IMR-90 (cell line): ENCODE results near the gene UTP18. TPM values are rescaled to one million over a fixed set of nuclear protein-coding genes. Genes with fewer than 3 reads are reported as not detected.

Source experiments
- ATAC-seq: fragments of 200-7000 bp; cut with Tn5 transposase; 2 replicates; pipeline ENCODE4 v1.9.1; 2020; ENCODE audit warnings: low read depth, mild to moderate bottlenecking, moderate library complexity
- BruUV-seq: library from RNA; stranded (reverse); fragments of 400-500 nt; replicated peaks from 2 replicates; lab custom pipeline; 2021; lab: Mats Ljungman, UMichigan
- CTCF ChIA-PET: fragments of 300-600 bp; formaldehyde crosslinking; extraction: SDS; loops from one replicate; lab custom pipeline; 2021; ENCODE audit warnings: antibody characterized with exemption; lab: Yijun Ruan, JAX
- POLR2A ChIA-PET: fragments of 300-600 bp; sonication (Branson Sonifier 250); formaldehyde crosslinking; loops from one replicate; lab custom pipeline; 2022; ENCODE audit warnings: antibody characterized with exemption; ENCODE audit not compliant: unreplicated experiment; lab: Charles Lee
- DNase-seq: peaks from one replicate; pipeline ENCODE4 v3.0.0; 2013
- H2AFZ ChIP-seq: replicated peaks from 2 replicates; pipeline ENCODE3; 2013; ENCODE audit warnings: low read length, mild to moderate bottlenecking; ENCODE audit not compliant: poor library complexity
- H2AK5ac ChIP-seq: 2 replicates; pipeline ENCODE4 v1.6.1; 2013; ENCODE audit warnings: low read depth, low read length, inconsistent platforms
- H2AK9ac ChIP-seq: replicated peaks from 2 replicates; pipeline ENCODE3; 2013; ENCODE audit warnings: mild to moderate bottlenecking, low read depth, low read length, moderate library complexity; ENCODE audit not compliant: poor library complexity
- H2BK120ac ChIP-seq: 2 replicates; pipeline ENCODE4 v1.6.1; 2013; ENCODE audit warnings: low read depth, low read length, inconsistent platforms
- H2BK15ac ChIP-seq: 3 replicates; pipeline ENCODE4 v1.6.1; 2013; ENCODE audit warnings: low read depth, low read length, inconsistent platforms
- H2BK20ac ChIP-seq: 2 replicates; pipeline ENCODE4 v1.6.1; 2013; ENCODE audit warnings: low read depth, mild to moderate bottlenecking, inconsistent platforms, low read length, moderate library complexity
- H2BK5ac ChIP-seq: 2 replicates; pipeline ENCODE4 v1.6.1; 2013; ENCODE audit warnings: mild to moderate bottlenecking, low read depth, low read length, inconsistent platforms; ENCODE audit not compliant: poor library complexity, severe bottlenecking
- H3K14ac ChIP-seq: replicated peaks from 2 replicates; pipeline ENCODE4 v1.6.1; 2013; ENCODE audit warnings: low read depth, low read length, inconsistent platforms
- H3K18ac ChIP-seq: 2 replicates; pipeline ENCODE4 v1.6.1; 2013; ENCODE audit warnings: low read depth, low read length, control low read depth
- H3K23ac ChIP-seq: 2 replicates; pipeline ENCODE4 v1.6.1; 2013; ENCODE audit warnings: low read depth, low read length, inconsistent platforms
- H3K27ac ChIP-seq: 2 replicates; pipeline ENCODE4 v1.5.1; 2013; ENCODE audit warnings: mild to moderate bottlenecking, control low read depth, low read length; ENCODE audit not compliant: insufficient read depth
- H3K27me3 ChIP-seq: 2 replicates; pipeline ENCODE4 v1.6.1; 2013; ENCODE audit warnings: low read length; ENCODE audit not compliant: control insufficient read depth, insufficient read depth
- H3K36me3 ChIP-seq: 2 replicates; pipeline ENCODE4 v1.6.1; 2013; ENCODE audit warnings: low read length, mixed read lengths; ENCODE audit not compliant: control insufficient read depth, insufficient read depth
- H3K4ac ChIP-seq: 2 replicates; pipeline ENCODE4 v1.6.1; 2013; ENCODE audit warnings: low read depth, low read length, inconsistent platforms
- H3K4me1 ChIP-seq: 2 replicates; pipeline ENCODE4 v1.6.1; 2013; ENCODE audit warnings: low read length, mixed read lengths; ENCODE audit not compliant: control insufficient read depth, insufficient read depth
- H3K4me2 ChIP-seq: 2 replicates; pipeline ENCODE4 v1.6.1; 2013; ENCODE audit warnings: low read depth, mild to moderate bottlenecking, control low read depth, low read length, moderate library complexity
- H3K4me3 ChIP-seq: 2 replicates; pipeline ENCODE4 v1.5.1; 2013; ENCODE audit warnings: low read depth, mild to moderate bottlenecking, control low read depth, low read length, moderate library complexity; ENCODE audit not compliant: insufficient read depth
- H3K56ac ChIP-seq: 2 replicates; pipeline ENCODE4 v1.6.1; 2013; ENCODE audit warnings: low read length, inconsistent platforms; ENCODE audit not compliant: insufficient read depth; ENCODE audit errors: extremely low read depth
- H3K79me1 ChIP-seq, 2 experiments: 2 replicates each; pipeline ENCODE4 v1.6.1; 2013; ENCODE audit warnings: low read length in 2 of 2, inconsistent platforms in 1 of 2, low read depth in 1 of 2
- H3K9ac ChIP-seq: 2 replicates; pipeline ENCODE4 v1.6.1; 2013; ENCODE audit warnings: low read depth, low read length, control low read depth
- H3K9me1 ChIP-seq: 2 replicates; pipeline ENCODE4 v1.6.1; 2013; ENCODE audit warnings: low read length, inconsistent platforms; ENCODE audit not compliant: insufficient read depth
- H3K9me3 ChIP-seq: 2 replicates; pipeline ENCODE4 v1.6.1; 2013; ENCODE audit warnings: low read length; ENCODE audit not compliant: control insufficient read depth, insufficient read depth
- H4K20me1 ChIP-seq: 2 replicates; pipeline ENCODE4 v1.6.1; 2013; ENCODE audit warnings: low read length, inconsistent platforms; ENCODE audit not compliant: insufficient read depth
- H4K5ac ChIP-seq: 2 replicates; pipeline ENCODE4 v1.6.1; 2013; ENCODE audit warnings: mild to moderate bottlenecking, low read depth, low read length, control low read depth
- H4K8ac ChIP-seq, 2 experiments: 2 replicates each; pipeline ENCODE4 v1.6.1; 2013; ENCODE audit warnings: low read depth in 2 of 2, low read length in 2 of 2, control low read depth in 1 of 2, inconsistent platforms in 1 of 2
- H4K91ac ChIP-seq: 2 replicates; pipeline ENCODE4 v1.6.1; 2013; ENCODE audit warnings: low read depth, low read length, inconsistent platforms; ENCODE audit not compliant: insufficient read depth
- BHLHE40 ChIP-seq: fragments of 150-350 bp; IDR thresholded peaks from 2 replicates; pipeline ENCODE4 v1.6.1; 2016; ENCODE audit warnings: mild to moderate bottlenecking, low read depth, low read length
- NFE2L2 ChIP-seq: fragments of 150-350 bp; IDR thresholded peaks from 2 replicates; pipeline ENCODE4 v1.6.1; 2016; ENCODE audit warnings: low read depth, mild to moderate bottlenecking, low read length
- POLR2A ChIP-seq: IDR thresholded peaks from 2 replicates; pipeline ENCODE4 v1.6.1; 2012; ENCODE audit warnings: mild to moderate bottlenecking, low read depth, low read length
- RAD21 ChIP-seq: IDR thresholded peaks from 2 replicates; pipeline ENCODE4 v1.6.1; 2012; ENCODE audit warnings: low read length, improper control_type of control experiment
- RCOR1 ChIP-seq: IDR thresholded peaks from 2 replicates; pipeline ENCODE4 v1.6.1; 2012; ENCODE audit warnings: mild to moderate bottlenecking, low read length, improper control_type of control experiment; ENCODE audit not compliant: insufficient replicate concordance
- RFX5 ChIP-seq: IDR thresholded peaks from 2 replicates; pipeline ENCODE4 v1.8.0; 2012; ENCODE audit warnings: low read depth, mild to moderate bottlenecking, low read length, moderate library complexity
- SMC3 ChIP-seq: fragments of 150-350 bp; IDR thresholded peaks from 2 replicates; pipeline ENCODE4 v1.6.1; 2016; ENCODE audit warnings: low read depth, mild to moderate bottlenecking, antibody characterized with exemption, low read length, moderate library complexity
- WGBS, 2 experiments: methylation state at CpG; one replicate each; pipeline versions ENCODE4 v1.1.5 to v1.1.7; 2013; ENCODE audit warnings: missing lambda C conversion rate in 2 of 2; ENCODE audit not compliant: insufficient read length in 1 of 2; ENCODE audit errors: extremely low coverage in 2 of 2; 5-methylcytosine and 5-hydroxymethylcytosine counted together
- dilution Hi-C: fragments of 300-500 bp; cut with HindIII; formaldehyde crosslinking; loops from one replicate; pipeline ENCODE4 v1.14.3; 2018; ENCODE audit warnings: low sequenced_read_pairs; ENCODE audit not compliant: unreplicated experiment
- in situ Hi-C: fragments of 300-500 bp; cut with MboI; formaldehyde crosslinking; loops from 3 replicates; pipeline ENCODE4 v1.14.3; 2019; ENCODE audit warnings: low sequenced_read_pairs, inconsistent platforms, mixed read lengths
- intact Hi-C: fragments of 100-400 bp; cut with micrococcal nuclease; formaldehyde crosslinking; loops from 2 replicates; pipeline ENCODE4 v1.10.0; 2022
- polyA plus RNA-seq, 3 experiments: library from polyadenylated mRNA; depleted of rRNA; stranded (reverse); fragments of >200 nt; gene quantifications; 2 replicates each; pipeline ENCODE4 v1.2.3, GENCODE V29; 2012; ENCODE audit warnings: low replicate concordance in 1 of 3
- total RNA-seq: library from RNA; depleted of rRNA; stranded (reverse); fragments of >200 nt; gene quantifications from 2 replicates; pipeline ENCODE4 v1.2.3, GENCODE V29; 2012
- TF ChIP-seq, protein P1 (sequence below): conservative IDR thresholded peaks from 2 replicates; pipeline ENCODE4 v1.5.1; 2012; ENCODE audit warnings: mild to moderate bottlenecking, low read depth, low read length, improper control_type of control experiment
- TF ChIP-seq, protein P2 (sequence below): fragments of 150-350 bp; IDR thresholded peaks from 2 replicates; pipeline ENCODE4 v1.6.1; 2016; ENCODE audit warnings: low read depth, mild to moderate bottlenecking, low read length, moderate library complexity, borderline replicate concordance
- TF ChIP-seq, protein P3 (sequence below): fragments of 150-350 bp; IDR thresholded peaks from 2 replicates; pipeline ENCODE4 v1.6.1; 2017; ENCODE audit warnings: mild to moderate bottlenecking, antibody characterized with exemption, low read length, low read depth

Gene UTP18
- total and polyA plus RNA-seq, 2 of the 4 experiments (the other 2 are of a cell fraction): 17.7 to 22.4 TPM

- Histone ChIP-seq H3K18ac (no peak overlapping the region), H3K4me3 (no peak overlapping the region), H2BK120ac (no peak overlapping the region), H3K79me1 (peaks cover 9 to 34% of the 10 kb centered on the region in 2 experiments), H4K5ac (no peak overlapping the region), H4K20me1 (no peaks in the 10 kb centered on the region), H4K91ac (no peak overlapping the region), H3K4me1 (0 out of 2 replicates have a peak, but pooled peaks cover 2% of the 10 kb centered on the region), H4K8ac (no peak overlapping the region), H2BK15ac (no peak overlapping the region), H3K4ac (no peak overlapping the region), H3K23ac (no peak overlapping the region), H3K9ac (no peak overlapping the region), H3K36me3 (peaks cover 12% of the 10 kb centered on the region), H3K9me3 (no peaks in the 10 kb centered on the region), H2BK5ac (no peak overlapping the region), H2BK20ac (no peak overlapping the region), H3K4me2 (no peak overlapping the region), H3K56ac (no peak overlapping the region), H3K14ac (no peak overlapping the region), H3K27ac (no peak overlapping the region), H3K9me1 (no peaks in the 10 kb centered on the region), H2AK9ac (no peak overlapping the region), H3K27me3 (no peaks in the 10 kb centered on the region), H2AFZ (no peak overlapping the region), H2AK5ac (no peak overlapping the region)
- intact Hi-C loops (no loop called here), dilution Hi-C loops (no loop called here), in situ Hi-C loops (no loop called here)
- WGBS, 2 experiments: no CpG with 5 or more reads among the region's 10 CpGs
- no peak for DNase-seq
- no peak for ATAC-seq
- ChIA-PET CTCF (interaction anchor here (0.6 kb wide), 2 partner anchors 9 to 635 kb away, joined by 3 to 5 read pairs; no protein-coding TSS in a partner anchor), POLR2A (no interaction called here)
- BruUV-seq: no TSS peak
- TF ChIP-seq, protein P1, sequence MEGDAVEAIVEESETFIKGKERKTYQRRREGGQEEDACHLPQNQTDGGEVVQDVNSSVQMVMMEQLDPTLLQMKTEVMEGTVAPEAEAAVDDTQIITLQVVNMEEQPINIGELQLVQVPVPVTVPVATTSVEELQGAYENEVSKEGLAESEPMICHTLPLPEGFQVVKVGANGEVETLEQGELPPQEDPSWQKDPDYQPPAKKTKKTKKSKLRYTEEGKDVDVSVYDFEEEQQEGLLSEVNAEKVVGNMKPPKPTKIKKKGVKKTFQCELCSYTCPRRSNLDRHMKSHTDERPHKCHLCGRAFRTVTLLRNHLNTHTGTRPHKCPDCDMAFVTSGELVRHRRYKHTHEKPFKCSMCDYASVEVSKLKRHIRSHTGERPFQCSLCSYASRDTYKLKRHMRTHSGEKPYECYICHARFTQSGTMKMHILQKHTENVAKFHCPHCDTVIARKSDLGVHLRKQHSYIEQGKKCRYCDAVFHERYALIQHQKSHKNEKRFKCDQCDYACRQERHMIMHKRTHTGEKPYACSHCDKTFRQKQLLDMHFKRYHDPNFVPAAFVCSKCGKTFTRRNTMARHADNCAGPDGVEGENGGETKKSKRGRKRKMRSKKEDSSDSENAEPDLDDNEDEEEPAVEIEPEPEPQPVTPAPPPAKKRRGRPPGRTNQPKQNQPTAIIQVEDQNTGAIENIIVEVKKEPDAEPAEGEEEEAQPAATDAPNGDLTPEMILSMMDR: no peak
- no peak for TF ChIP-seq RCOR1
- TF ChIP-seq SMC3: no peak
- TF ChIP-seq, protein P2, sequence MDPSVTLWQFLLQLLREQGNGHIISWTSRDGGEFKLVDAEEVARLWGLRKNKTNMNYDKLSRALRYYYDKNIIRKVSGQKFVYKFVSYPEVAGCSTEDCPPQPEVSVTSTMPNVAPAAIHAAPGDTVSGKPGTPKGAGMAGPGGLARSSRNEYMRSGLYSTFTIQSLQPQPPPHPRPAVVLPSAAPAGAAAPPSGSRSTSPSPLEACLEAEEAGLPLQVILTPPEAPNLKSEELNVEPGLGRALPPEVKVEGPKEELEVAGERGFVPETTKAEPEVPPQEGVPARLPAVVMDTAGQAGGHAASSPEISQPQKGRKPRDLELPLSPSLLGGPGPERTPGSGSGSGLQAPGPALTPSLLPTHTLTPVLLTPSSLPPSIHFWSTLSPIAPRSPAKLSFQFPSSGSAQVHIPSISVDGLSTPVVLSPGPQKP: no peak
- TF ChIP-seq RFX5: no peak
- TF ChIP-seq POLR2A: no peak
- no peak for TF ChIP-seq BHLHE40
- TF ChIP-seq, protein P3, sequence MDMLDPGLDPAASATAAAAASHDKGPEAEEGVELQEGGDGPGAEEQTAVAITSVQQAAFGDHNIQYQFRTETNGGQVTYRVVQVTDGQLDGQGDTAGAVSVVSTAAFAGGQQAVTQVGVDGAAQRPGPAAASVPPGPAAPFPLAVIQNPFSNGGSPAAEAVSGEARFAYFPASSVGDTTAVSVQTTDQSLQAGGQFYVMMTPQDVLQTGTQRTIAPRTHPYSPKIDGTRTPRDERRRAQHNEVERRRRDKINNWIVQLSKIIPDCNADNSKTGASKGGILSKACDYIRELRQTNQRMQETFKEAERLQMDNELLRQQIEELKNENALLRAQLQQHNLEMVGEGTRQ: no peak
- TF ChIP-seq RAD21: no peak
- TF ChIP-seq NFE2L2: no peak
Observed at GRCh38 chr17:51224402-51225262, 35.7 kb upstream of the UTP18 start.
